Vagina (tissue), 2 donors: ENCODE results near the gene ITPR3. TPM values are rescaled to one million over a fixed set of nuclear protein-coding genes. Genes with fewer than 3 reads are reported as not detected.

Source experiments
- DNase-seq, 2 donors: peaks; one replicate each; pipeline ENCODE4 v3.0.0-alpha.2; 2017; ENCODE audit errors: extremely low spot score in 2 of 2
- H3K27ac ChIP-seq: fragments of 200-600 bp; sonication (generic); one replicate; pipeline ENCODE4 v1.5.1; 2019
- H3K27me3 ChIP-seq: fragments of 200-600 bp; sonication (generic); one replicate; pipeline ENCODE4 v1.5.1; 2019
- H3K36me3 ChIP-seq, 2 donors: fragments of 200-600 bp; sonication (generic); one replicate each; pipeline ENCODE4 v1.5.1; 2017 to 2019
- H3K4me1 ChIP-seq: fragments of 200-600 bp; sonication (generic); one replicate; pipeline ENCODE4 v1.5.1; 2019
- H3K4me3 ChIP-seq, 2 donors: fragments of 200-600 bp; sonication (generic); 1 replicate in 1 of 2; 2 replicates in 1 of 2; pipeline ENCODE4 v1.5.1; 2016 to 2019
- H3K9me3 ChIP-seq: fragments of 200-600 bp; sonication (generic); one replicate; pipeline ENCODE4 v1.5.1; 2019
- CTCF ChIP-seq, 3 experiments: fragments of 450-650 bp in 2 of 3; fragments of 200-600 bp in 1 of 3; sonication (generic) in 1 of 3; IDR thresholded peaks; one replicate each; pipeline ENCODE4 v1.5.1; 2017 to 2019; ENCODE audit warnings: antibody characterized with exemption in 3 of 3, mild to moderate bottlenecking in 2 of 3, moderate library complexity in 2 of 3
- POLR2A ChIP-seq, 2 donors: fragments of 450-650 bp; IDR thresholded peaks; one replicate each; pipeline ENCODE4 v1.6.1; 2017; ENCODE audit warnings: antibody characterized with exemption in 2 of 2, mild to moderate bottlenecking in 2 of 2, moderate library complexity in 2 of 2
- POLR2AphosphoS5 ChIP-seq, 2 donors: sonication (generic); formaldehyde crosslinking; IDR thresholded peaks; one replicate each; pipeline ENCODE4 v1.9.0; 2017; ENCODE audit warnings: antibody characterized with exemption in 2 of 2, mild to moderate bottlenecking in 2 of 2, low read depth in 1 of 2; ENCODE audit not compliant: insufficient read depth in 1 of 2
- intact Hi-C: fragments of 100-400 bp; cut with DNase I; formaldehyde crosslinking; loops from one replicate; pipeline ENCODE4 v1.15.1; 2023
- total RNA-seq: library from RNA; depleted of rRNA; stranded (reverse); fragments of >200 nt; gene quantifications from one replicate; pipeline ENCODE4 v1.2.3, GENCODE V29; 2016

Gene ITPR3
- total RNA-seq, 1 donor from 2014 or later: 50.1 TPM

GRCh38 chr6:33682341-33682740 is 61.2 kb downstream of the ITPR3 start:
- TF ChIP-seq POLR2AphosphoS5 (IDR thresholded peaks at IDR 0.05; ENCODE audit: insufficient read depth in 1 of 2, low read depth in 1 of 2): no peak
- TF ChIP-seq CTCF (IDR thresholded peaks at IDR 0.05): no peak
- TF ChIP-seq POLR2A (IDR thresholded peaks at IDR 0.05): no peak
- Histone ChIP-seq H3K27ac (no peak overlapping the region), H3K4me1 (no peaks in the 10 kb centered on the region), H3K4me3 (no peak overlapping the region), H3K27me3 (no peaks in the 10 kb centered on the region), H3K9me3 (no peaks in the 10 kb centered on the region), H3K36me3 (peaks cover 0 to 68% of the 10 kb centered on the region in 2 donors)
- intact Hi-C loops: no loop called here
- DNase-seq: no peak

DNA sequence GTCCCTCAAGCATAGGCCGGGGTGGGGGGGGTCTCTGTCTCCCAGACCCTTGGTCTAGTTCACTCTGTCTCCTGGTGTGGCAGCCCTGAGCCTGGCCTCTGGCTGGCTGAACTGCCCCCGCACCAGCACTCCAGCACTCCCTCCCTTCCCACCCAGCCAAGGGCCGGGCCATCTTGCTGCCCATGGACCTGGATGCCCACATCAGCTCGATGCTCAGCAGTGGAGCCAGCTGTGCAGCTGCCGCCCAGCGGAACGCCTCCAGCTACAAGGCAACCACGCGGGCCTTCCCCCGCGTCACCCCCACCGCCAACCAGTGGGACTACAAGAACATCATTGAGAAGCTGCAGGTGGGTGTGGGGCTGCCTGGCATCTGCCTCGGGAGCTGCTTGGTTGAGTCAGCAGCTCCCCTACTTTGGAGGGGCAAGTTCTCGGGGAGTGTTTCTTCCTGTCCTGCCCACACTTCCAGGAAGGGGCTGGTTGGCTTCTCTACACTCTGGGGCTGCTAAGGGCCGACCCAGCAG is 62.0 kb downstream of the ITPR3 start:
- H3K27me3 ChIP-seq: no peaks in the 10 kb centered on the region
- DNase-seq: no peak
- peaks cover 0 to 75% of the 10 kb centered on the region in 2 donors for H3K36me3 ChIP-seq
- intact Hi-C loops: no loop called here
- no peaks in the 10 kb centered on the region for H3K4me1 ChIP-seq
- no peak overlapping the region for H3K27ac ChIP-seq
- no peaks in the 10 kb centered on the region for H3K9me3 ChIP-seq
- H3K4me3 ChIP-seq: no peak overlapping the region
- no peak for TF ChIP-seq CTCF (IDR thresholded peaks at IDR 0.05)
- no peak for TF ChIP-seq POLR2AphosphoS5 (IDR thresholded peaks at IDR 0.05; ENCODE audit: insufficient read depth in 1 of 2, low read depth in 1 of 2)
- no peak for TF ChIP-seq POLR2A (IDR thresholded peaks at IDR 0.05)

DNA sequence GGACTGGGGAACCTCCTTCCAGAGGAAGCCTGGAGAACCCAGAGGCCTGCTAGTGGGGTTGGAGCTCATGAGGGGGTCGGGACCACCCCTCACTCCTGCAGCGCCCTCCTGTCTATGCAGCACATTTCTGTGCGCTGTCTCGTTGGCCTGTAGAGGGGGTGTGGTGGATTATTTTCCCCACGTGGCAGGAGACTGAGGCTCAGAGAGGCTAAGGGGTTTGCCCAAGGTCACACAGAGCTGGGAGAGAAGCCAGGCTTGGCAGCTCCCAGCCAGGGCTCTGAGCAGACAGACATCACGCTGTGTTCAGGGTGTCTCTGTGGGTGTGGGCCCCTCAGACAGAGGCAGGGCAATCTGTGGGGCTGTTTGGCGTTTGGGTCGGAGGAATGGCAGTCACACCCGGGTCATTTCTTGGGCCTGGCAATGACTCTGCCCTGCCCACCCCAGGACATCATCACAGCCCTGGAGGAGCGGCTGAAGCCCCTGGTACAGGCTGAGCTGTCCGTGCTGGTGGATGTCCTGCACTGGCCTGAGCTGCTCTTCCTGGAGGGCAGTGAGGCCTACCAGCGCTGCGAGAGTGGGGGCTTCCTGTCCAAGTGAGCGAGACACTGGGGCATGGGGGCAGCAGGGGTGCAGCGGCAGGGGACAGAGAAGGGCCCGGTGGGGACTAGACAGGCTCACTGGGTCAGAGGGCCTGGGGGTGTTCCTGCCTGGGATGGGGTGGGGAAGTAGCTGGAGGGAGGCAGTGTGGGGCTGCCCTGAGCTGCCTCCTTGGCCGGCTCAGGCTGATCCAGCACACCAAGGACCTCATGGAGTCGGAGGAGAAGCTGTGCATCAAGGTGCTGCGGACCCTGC is 62.7 kb downstream of the ITPR3 start:
- H3K36me3 ChIP-seq: peaks cover 0 to 79% of the 10 kb centered on the region in 2 donors
- TF ChIP-seq POLR2AphosphoS5 (IDR thresholded peaks at IDR 0.05; ENCODE audit: insufficient read depth in 1 of 2, low read depth in 1 of 2): no peak
- TF ChIP-seq CTCF (IDR thresholded peaks at IDR 0.05): no peak
- no peak for TF ChIP-seq POLR2A (IDR thresholded peaks at IDR 0.05)
- intact Hi-C loops: no loop called here

GRCh38 chr6:33684428-33684896 is 63.3 kb downstream of the ITPR3 start:
- TF ChIP-seq POLR2A (IDR thresholded peaks at IDR 0.05) (no peak), CTCF (IDR thresholded peaks at IDR 0.05) (no peak), POLR2AphosphoS5 (IDR thresholded peaks at IDR 0.05; ENCODE audit: insufficient read depth in 1 of 2, low read depth in 1 of 2) (no peak)
- H3K4me1 ChIP-seq: no peaks in the 10 kb centered on the region
- H3K27me3 ChIP-seq: no peaks in the 10 kb centered on the region
- intact Hi-C loops: no loop called here
- peaks cover 0 to 79% of the 10 kb centered on the region in 2 donors for H3K36me3 ChIP-seq
- no peak for DNase-seq
- H3K9me3 ChIP-seq: no peaks in the 10 kb centered on the region
- H3K27ac ChIP-seq: no peak overlapping the region
- H3K4me3 ChIP-seq: no peak overlapping the region

More for the DNA sequence above, 62.7 kb downstream of the ITPR3 start:
- H3K9me3 ChIP-seq: no peaks in the 10 kb centered on the region
- no peaks in the 10 kb centered on the region for H3K4me1 ChIP-seq
- no peaks in the 10 kb centered on the region for H3K27me3 ChIP-seq
- no peak for DNase-seq
- no peak overlapping the region for H3K27ac ChIP-seq
- no peak overlapping the region for H3K4me3 ChIP-seq

- intact Hi-C loops: no loop called here
Measured at GRCh38 chr6:33684983-33685382, 63.9 kb downstream of the ITPR3 start.

More at GRCh38 chr6:33684983-33685382, 63.9 kb downstream of the ITPR3 start:
- no peaks in the 10 kb centered on the region for H3K4me1 ChIP-seq
- no peak overlapping the region for H3K4me3 ChIP-seq
- no peaks in the 10 kb centered on the region for H3K27me3 ChIP-seq
- TF ChIP-seq POLR2AphosphoS5 (IDR thresholded peaks at IDR 0.05; ENCODE audit: insufficient read depth in 1 of 2, low read depth in 1 of 2): no peak
- no peak for TF ChIP-seq POLR2A (IDR thresholded peaks at IDR 0.05)
- no peak for TF ChIP-seq CTCF (IDR thresholded peaks at IDR 0.05)
- H3K36me3 ChIP-seq: peaks cover 0 to 79% of the 10 kb centered on the region in 2 donors
- no peak overlapping the region for H3K27ac ChIP-seq
- no peaks in the 10 kb centered on the region for H3K9me3 ChIP-seq
- no peak for DNase-seq
